Frontal cortex (tissue), 4 donors: ENCODE measurements around the gene ZNF362. TPM values are rescaled to one million over a fixed set of nuclear protein-coding genes. Genes with fewer than 3 reads are reported as not detected.
"Not testable (repeated sequence)": the region's sequence is repeated elsewhere in the genome, so short reads cannot be mapped to it uniquely, and the experiment has no call there.

Source experiments
- DNase-seq, 2 donors: peaks; one replicate each; pipeline ENCODE4 v3.0.0; 2012; ENCODE audit warnings: low spot score in 2 of 2
- FAIRE-seq: peaks from 2 replicates; lab custom pipeline; 2012; peaks lifted over from hg19 to GRCh38; lab: Jason Lieb, UNC
- total RNA-seq: library from RNA; depleted of rRNA; stranded (reverse); fragments of >200 nt; gene quantifications from one replicate; pipeline ENCODE4 v1.2.3, GENCODE V29; 2014
- donor health status: control.
- donor health status: control.
- donor health status: control.

ZNF362 gene
- total RNA-seq, 1 donor from 2014 or later: 13.9 TPM

DNA sequence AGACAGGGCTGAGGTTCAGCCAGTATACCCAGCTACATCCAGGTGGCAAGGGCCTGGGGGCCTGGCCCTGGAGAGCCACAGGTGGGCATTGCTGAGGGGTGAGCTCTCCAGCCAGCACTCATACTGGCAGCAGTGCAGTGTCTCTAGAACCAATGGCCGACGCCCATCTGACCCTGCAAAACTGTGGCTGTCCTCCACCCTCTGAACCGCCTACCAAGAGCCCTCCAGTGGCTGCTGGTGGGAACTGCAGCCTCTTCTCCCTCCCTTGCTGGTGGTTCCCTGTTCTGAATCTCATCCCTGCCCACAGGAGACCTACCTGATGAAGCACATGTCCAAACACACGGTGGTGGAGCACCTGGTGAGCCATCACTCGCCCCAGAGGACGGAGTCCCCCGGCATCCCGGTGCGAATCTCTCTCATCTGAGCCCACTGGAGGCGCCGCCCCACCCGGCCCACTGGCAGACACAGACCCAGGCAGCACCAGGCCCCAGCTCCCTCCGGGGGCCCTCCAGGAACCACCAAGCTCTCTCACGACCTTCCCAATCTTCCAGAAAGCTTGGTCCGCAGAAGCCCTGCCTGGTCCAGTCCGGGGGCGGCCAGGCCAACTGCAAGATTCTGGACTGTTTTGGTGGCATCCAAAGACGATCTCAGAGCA lies 42.5 kb downstream of the ZNF362 start:
- DNase-seq: peak in 1 of 2 donors; percentile 74
- no peak for FAIRE-seq

DNA sequence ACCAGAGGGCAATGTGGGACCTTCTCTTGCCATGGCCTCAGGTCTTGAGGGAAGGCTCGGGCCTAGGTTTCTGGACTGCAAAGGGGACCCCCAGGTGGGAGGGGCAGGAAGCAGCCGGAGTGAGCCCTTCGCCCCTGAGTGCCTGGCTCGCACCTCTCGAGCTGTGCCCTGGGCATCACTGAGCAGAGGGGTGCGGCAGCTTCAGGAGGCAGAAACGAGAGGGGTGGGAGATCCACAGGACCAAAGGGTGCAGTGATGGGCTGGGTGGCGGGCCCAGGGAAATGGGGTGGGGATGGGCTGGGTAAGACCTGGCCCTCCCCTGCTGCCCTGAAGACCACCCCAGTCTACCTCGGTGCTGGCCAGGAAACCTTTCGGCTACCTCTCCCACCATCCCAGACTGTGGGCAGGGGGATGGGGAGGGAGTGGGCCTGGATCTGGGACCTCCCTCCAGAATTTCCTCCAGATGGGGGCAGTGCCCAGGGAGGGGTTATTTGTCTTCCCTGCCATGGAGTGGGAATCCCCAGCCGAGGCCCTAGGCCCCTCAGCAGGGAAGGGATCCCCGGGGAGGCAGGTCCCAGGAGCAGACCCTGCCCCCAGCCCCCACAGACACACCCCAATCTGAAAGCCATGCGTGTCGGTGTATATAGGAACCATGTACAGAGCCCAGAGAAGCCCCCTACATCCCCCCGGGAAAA lies 43.3 kb downstream of the ZNF362 start:
- DNase-seq (no peak), FAIRE-seq (no peak)

DNA sequence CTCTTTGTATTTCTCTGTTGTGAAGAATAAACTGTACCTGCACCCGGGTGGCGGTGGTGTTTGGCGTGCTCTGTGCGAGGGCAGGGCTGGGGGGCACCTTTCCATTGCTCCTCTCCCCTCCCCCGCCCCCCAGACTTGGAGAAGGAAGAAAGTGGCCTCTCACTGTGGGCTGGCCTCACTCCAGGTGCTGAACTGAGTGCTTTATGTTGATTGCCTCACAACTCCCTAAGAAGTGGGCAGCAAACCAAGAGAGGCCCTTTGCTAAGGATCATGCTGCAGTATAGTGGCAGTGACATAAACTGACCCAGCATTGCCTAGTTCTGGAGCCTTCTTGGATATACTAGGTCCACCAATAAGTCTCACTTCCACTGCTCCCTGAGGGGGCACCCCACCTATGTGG lies 44.4 kb downstream of the ZNF362 start:
- no peak for FAIRE-seq
- DNase-seq: no peak

DNA sequence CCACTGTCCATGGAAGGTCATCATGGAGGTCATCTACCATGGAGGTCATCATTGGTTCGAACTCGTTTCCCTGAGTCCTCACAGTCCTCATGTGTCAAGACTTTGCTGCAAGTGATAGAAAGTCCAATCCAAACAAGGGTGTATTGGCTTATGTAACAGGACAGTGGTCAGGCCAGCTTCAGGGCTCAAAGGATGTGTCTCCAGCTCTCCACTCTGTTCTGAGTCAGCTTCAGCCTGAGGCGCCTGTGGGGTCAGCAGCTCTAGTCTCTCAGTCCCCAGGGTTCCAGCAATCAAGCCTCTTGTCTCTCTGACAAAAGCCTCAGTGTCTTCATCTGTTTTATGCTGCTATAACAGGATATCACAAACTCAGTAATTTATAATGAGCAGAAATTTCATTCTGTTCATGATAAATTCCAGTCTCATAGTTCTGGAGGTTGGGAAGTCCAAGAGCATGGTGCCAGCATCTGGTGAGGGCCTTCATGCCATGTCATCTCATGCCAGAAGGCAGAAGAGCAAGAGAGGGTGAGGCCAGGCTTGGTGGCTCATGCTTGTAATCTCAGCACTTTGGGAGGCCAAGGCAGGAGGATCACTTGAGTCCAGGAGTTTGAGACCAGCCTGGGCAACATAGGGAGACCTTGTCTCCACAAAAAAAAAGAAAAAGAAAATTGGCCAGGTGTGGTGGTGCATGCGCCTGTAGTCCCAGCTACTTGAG lies 45.1 kb downstream of the ZNF362 start:
- FAIRE-seq: no peak
- no peak for DNase-seq

DNA sequence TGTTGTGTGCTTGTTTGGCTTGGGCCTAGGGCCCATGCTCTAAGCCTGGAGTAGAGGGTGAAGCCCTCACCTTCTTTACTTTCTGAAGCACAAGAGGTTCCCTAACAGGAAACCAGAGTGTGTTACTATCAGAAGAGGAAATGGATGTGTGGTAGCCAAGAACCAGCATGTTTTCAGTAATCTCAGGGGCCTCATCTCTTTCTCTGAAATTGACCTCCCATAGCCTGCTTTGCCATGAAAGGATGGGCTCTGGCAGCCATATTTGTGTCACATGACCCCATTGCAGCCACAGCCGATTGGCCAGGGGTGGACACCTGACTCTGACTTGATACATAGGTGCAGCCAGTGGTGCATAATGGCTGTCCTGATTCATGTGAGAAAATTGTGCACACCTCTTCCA lies 46.0 kb downstream of the ZNF362 start:
- DNase-seq: no peak

DNA sequence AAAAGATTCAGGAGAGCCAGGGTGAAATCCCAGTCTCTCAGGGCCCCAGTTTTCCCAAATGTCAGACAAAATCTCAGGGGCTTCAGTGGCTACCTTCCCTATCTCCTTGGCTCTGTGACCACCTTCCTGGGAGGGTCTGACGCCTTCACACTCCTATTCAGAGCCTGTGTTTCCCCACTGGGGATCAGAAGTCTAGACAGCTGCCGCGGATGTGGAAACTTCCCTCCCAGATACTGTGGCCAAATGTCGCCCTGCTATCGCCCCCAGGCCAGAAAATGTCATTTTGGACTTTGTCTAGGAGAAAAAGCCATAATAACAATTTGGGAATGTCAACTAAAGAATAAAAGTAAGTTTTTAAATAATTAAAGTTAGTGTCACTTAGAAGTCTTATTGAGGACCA lies 48.7 kb downstream of the ZNF362 start:
- no peak for FAIRE-seq
- DNase-seq: no peak

More for the DNA sequence above, 46.0 kb downstream of the ZNF362 start:
- no peak for FAIRE-seq

DNA sequence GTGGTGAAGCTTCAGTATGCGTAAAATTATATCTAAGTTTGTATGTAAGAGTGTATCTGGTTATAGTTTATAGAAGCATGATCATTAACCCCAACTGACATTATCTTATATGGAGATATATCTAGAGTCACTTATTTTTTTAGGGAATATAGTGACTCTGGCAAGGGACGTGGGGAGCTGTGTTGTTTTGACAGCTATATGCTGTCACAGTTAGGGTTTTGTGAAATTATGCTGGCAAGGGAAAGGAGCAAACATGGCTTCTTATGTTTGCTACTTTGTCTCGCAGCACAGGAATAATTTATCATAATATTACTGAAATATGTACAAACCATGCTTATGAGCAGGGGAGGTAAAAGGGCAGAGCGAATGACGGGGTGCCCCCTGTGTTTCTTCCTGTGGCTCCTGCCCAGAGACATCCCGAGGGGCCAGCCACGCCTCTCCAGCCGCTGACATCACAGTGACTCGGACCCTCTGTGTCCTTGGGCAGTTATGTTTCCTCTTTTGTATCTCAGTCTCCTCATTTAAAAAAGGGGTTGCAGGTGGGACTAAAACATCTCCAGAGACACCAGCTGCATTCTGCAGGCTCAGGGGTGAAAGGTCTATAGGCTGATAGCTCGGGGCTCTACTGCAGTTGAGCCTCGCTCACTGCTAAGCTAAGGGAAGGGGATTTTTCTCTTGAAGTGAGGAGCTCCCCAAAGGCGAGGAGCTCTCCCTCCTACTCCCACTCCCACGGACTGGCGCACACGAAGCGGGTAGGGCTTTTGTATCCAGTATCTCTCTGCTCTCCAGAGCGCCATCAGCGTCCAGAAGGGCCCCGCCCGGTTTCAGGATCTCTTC lies 49.7 kb downstream of the ZNF362 start:
- FAIRE-seq: no peak
- DNase-seq: no peak

DNA sequence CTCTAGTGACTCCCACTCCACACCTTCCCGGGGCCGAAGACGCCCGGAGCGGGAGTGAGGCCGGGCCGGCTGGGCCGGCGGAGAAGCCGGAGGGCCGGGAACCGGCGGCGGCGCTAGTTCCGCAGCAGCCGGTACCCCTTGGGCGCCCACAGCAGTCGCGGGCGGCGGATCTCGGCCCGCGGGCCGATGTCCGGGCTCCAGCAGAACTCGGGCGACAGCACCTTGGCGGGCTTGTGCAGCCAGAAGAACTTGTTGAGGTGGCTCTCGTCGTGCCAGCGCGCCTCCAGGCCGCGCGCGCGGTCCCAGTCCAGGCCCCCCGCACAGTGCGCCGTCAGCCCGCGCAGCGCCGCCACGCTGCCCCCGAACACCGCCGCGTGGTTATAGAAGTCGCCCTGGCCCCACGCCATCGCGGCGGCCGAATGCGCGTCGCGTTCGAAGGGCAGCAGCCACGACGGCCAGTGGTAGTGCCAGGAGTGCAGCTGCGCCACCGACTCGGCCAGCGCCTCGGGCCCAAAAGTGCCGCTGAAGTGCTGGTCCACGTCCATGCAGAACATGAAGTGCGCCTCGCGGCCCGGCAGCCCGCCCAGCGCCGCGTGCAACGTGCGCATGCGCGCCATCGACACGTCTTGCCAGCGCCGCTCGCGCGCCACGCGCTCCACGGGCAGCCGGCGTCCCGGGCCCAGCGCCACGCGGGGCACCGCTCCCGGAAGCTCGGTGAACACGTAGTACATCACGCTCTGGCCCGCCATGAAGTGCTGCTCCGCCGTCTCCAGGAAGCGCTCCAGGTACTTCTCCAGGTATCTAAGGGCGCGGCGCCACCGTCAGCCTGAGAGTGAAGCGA lies 50.6 kb downstream of the ZNF362 start:
- DNase-seq: peak; percentile 33 to 64

DNA sequence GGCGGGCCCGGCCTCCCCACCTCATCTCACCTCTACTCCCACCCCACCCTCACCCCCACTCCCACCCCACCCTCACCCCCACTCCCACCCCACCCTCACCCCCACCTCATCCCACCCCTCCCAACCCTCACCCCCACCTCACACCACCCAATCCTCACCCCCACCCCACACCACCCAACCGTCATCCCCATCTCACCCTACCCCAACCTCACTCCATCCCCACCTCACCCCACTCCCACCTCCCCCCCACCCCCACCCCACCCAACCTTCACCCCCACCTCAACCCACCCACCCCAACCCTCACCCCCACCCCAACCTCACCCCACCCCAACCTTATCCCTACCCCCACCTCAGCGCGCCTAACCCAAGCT lies 51.2 kb downstream of the ZNF362 start:
- FAIRE-seq: no peak
- no peak for DNase-seq

More for the DNA sequence above, 50.6 kb downstream of the ZNF362 start:
- no peak for FAIRE-seq

DNA sequence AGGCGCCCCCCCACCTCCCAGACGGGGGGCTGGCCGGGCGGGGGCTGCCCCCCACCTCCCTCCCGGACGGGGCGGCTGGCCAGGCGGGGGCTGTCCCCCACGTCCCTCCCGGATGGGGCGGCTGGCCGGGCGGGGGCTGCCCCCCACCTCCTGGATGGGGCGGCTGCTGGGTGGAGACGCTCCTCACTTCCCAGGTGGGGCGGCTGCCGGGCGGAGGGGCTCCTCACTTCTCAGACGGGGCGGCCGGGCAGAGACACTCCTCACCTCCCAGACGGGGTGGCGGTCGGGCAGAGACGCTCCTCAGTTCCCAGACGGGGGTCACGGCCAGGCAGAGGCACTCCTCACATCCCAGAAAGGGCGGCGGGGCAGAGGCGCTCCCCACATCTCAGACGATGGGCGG lies 53.1 kb downstream of the ZNF362 start:
- DNase-seq, FAIRE-seq: not testable (repeated sequence)

DNA sequence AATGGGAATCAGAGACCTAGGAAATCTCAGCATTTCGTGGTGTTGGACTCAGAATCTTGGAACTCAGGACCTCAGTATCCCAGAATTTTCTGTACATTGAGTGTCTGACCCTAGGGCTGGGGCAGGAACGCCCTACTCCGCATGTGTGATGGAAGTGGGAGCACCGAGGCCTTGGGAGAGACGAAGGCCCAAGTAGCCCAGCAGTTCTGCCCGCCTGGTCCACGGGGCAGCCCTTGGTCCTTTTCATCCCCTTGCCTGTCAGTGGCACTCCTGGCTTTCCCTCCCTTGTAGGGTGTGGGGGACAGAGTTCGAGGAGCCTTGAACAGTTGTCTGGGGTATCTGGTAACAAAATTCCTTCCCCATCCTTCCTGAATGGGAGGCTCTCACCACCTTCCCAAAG lies 54.4 kb downstream of the ZNF362 start:
- FAIRE-seq (no peak), DNase-seq (no peak)

DNA sequence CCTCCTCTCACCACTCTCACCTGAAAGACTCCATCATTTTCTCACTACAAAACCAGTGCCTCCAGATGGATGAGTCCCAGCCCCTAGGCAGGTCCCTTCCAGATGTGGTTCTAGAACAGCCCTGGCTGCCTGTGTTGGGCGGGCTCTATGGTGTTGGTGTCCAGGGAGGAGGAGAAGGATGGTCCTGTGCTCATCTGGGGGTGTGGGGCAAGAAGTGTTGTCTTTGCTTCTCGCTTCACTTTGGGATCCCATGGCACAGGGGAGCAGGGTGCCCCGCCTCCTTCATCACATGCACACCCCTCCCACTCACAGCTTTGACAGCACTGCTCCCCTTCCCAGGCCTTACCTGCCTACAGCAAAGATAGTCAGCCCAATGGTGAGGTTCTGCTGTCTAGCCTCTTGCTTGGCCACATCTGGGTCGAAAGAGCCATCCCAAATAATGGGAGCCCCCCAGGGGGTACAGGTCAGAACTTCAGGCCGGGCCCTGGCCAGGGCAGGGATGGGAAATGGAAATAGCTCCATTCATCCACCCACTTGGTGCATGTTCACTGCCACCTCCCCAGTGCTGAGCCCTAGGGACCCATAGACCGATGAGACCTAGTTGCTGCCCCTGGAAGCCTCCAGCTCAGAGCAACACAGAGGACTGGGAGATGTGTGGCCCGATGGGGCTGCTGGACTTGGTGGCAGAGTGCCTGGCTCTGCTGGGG lies 55.6 kb downstream of the ZNF362 start:
- FAIRE-seq (no peak), DNase-seq (no peak)

DNA sequence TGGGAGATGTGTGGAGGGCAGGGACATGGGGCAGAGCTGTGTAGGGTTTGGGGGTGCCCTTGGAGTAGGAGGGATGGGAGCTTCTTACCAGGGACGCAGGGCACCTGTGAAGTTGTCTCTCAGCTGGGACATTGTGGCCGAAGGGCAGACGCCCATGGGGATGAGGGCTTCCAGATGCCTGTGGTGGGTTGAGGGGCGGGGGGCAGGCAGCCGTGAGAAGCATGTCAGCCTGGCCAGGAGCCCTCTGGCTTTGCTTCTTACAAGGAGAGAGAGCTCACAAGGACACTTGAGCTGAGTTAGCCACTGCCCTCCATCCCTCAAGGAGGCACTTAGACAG lies 56.1 kb downstream of the ZNF362 start:
- FAIRE-seq (no peak), DNase-seq (no peak)

DNA sequence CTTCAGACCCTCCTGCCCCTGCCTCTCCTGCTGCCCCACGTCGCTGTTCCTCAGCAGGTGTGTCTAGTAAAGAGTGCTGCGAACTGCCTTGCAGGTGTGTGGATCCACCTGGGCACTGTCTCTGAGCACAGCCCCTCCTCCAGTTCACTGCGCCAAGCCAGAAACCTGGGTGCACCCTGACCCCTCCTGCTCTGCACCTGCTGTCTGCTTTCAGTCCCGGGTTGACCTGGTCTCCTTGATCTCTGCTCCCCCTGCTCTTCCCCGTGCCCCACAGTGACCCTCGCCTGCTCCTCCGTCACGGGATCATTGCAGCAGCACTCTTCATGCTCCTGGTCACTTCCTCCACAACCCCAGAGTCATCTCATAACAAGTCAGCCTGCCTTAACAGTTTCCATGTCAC lies 58.1 kb downstream of the ZNF362 start:
- DNase-seq (no peak), FAIRE-seq (no peak)

DNA sequence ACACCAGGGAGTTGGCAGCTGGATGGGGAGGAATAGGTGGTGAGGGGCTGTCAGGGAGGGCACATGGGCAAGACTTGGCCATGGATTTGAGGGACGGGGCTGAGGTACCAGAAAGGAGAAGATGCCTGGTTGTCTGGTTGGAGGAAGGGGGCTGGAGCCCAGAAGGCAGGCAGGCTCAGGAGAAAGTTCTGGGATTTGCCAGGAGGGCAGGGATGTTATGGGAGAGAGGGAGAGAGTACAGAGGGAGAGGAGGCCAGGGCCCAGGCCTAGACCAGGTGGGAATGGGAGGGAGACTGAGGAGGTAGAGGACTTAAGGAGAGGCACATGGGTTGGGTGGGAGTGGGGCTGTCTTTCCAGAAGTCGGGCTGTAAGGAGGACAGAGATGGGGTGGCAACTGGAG lies 60.3 kb downstream of the ZNF362 start:
- DNase-seq (no peak), FAIRE-seq (no peak)

DNA sequence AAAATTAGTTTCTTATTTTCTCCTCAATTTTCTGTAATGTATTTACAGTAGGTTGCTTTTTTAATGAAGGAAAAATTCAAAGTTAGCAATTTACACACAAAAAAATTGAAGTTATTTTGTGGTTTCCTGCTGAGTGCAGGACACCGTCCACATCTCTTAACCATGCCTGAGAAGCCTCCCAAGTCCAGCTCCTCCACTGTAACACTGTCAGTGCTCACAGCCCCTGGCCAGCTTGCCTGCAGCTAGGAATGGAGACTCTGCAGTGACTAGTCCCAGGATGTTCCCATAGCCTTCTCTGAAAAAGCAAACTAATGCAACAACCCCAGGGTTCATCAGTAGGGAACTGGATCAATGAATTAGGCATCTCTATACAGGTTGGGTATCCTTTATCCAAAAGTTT lies 61.1 kb downstream of the ZNF362 start:
- FAIRE-seq (no peak), DNase-seq (no peak)

DNA sequence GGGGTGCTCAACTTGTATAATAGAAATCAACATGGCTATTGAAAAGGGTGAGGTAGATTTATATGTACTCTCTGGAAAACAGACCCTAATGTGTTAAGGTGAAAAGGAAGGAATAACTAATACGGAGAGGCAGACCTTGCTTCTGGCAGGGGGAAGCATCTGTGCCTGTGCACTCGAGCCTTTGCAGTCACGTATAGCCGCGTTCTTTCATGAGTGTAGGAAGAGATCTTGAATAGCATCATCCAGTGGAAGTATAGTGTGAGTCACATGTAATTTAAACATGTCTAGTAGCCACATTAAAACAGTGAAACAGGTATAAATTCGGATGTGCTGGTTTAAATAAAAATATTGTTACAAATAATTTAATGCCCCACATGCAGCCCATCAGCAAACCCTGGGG lies 61.7 kb downstream of the ZNF362 start:
- DNase-seq (no peak), FAIRE-seq (no peak)

DNA sequence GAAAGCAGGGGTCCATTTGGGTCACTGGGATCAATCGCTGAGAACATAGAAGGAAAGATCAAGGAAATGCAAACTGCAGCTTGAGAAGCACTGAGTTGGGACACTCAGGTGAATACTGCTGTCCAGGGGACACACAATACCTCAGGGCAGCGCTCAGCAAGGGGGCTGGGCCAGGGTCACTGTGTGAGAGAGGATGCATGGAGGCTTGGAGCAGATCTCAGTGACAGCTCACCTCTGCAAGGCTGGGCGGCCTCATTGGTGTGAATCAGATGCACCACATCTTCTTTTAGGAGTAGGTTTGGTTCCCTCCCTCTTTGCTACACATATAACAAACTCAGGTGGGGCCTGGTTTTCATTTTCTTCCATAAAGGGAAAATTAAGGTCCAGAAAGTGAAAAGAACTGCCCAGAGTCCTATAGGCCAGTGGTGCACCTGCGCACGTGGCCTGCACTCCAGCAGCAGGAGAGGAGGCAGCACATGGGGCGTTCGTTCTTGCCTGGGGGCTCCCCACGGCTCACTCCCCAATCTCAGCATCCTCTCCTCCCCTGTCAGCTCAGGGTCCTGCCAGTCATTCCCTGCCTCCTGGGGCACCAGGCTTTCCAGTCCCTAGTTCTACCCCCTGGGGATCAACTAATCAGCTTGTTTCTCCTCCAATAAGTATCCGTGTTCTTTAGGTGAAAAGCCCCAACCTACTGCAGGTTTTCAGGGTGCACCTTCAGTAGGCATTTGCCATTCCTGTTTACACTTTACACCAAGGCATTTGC lies 63.1 kb downstream of the ZNF362 start:
- DNase-seq: no peak

More for the DNA sequence above, 63.1 kb downstream of the ZNF362 start:
- FAIRE-seq: no peak
